DOHH2 (cell line): Measurements from ENCODE around the gene SULT4A1.

Experiments used
- EZH2phosphoT487 ChIP-seq: fragments of 200-600 bp; sonication (generic); IDR thresholded peaks from 2 replicates; pipeline ENCODE4 v1.6.1; 2017; ENCODE audit warnings: borderline replicate concordance, mild to moderate bottlenecking, antibody characterized with exemption, low read length, moderate library complexity, mixed read lengths
- TF ChIP-seq, protein P1 (sequence below): fragments of 200-600 bp; sonication (generic); IDR thresholded peaks from one replicate; pipeline ENCODE4 v1.5.1; 2014; ENCODE audit warnings: antibody characterized with exemption, mild to moderate bottlenecking, low read depth, low read length; ENCODE audit not compliant: poor library complexity, severe bottlenecking

DNA sequence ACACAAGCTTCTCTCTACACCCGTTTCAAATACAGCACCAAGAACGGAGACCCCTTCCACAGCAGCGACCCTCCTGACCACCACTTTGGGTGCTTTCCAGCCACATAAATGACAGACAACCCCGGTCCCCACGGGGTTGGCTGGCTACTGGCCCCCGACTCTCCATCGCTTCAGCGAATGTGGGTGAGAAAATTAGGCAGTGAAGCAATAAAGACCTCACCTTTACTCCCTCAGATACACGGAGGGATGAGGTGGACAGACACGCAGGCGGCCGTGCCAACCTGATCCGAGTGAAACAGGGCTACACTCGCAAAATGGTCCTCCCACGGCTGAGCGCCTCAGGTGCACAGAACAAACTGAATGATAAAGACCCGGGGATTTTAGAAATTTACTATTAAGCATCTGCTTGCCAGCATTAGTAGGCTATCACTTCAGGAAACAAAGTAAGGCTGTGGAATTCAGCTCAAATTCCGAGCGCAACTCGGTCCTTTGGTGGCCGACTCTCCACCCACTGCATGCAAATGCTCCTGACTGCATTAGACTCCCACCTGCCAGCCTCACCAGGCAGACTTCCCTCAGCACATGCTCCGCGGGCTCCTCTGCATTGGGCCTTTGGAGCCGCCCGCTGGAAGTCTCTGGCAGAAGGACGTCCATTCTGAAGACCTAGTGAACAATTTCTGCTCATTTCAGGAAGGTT, 37.4 kb downstream of the SULT4A1 start:
- TF ChIP-seq, protein P1, sequence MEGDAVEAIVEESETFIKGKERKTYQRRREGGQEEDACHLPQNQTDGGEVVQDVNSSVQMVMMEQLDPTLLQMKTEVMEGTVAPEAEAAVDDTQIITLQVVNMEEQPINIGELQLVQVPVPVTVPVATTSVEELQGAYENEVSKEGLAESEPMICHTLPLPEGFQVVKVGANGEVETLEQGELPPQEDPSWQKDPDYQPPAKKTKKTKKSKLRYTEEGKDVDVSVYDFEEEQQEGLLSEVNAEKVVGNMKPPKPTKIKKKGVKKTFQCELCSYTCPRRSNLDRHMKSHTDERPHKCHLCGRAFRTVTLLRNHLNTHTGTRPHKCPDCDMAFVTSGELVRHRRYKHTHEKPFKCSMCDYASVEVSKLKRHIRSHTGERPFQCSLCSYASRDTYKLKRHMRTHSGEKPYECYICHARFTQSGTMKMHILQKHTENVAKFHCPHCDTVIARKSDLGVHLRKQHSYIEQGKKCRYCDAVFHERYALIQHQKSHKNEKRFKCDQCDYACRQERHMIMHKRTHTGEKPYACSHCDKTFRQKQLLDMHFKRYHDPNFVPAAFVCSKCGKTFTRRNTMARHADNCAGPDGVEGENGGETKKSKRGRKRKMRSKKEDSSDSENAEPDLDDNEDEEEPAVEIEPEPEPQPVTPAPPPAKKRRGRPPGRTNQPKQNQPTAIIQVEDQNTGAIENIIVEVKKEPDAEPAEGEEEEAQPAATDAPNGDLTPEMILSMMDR, result no peak
- TF ChIP-seq EZH2phosphoT487, result no peak
